ELF-1 (cell line): ENCODE data around the gene DLL1.
A peak's percentile ranks its signal among the peaks of the same experiment; 100 is the strongest.
"Not testable (repeated sequence)": the region's sequence is repeated elsewhere in the genome, so short reads cannot be mapped to it uniquely, and the experiment has no call there.

Experiments
- DNase-seq: peaks from one replicate; pipeline ENCODE4 v3.0.0-alpha.2; 2016; ENCODE audit warnings: low read depth, low spot score

Gene DLL1

GRCh38 chr6:170269151-170269845, 21.6 kb downstream of the DLL1 start:
- DNase-seq: peak; percentile 78

- no peak for DNase-seq
Observed at GRCh38 chr6:170268216-170269129, 22.4 kb downstream of the DLL1 start.

GRCh38 chr6:170267688-170268087, 23.2 kb downstream of the DLL1 start:
- no peak for DNase-seq

GRCh38 chr6:170266061-170266825, 24.6 kb downstream of the DLL1 start:
- no peak for DNase-seq

DNA sequence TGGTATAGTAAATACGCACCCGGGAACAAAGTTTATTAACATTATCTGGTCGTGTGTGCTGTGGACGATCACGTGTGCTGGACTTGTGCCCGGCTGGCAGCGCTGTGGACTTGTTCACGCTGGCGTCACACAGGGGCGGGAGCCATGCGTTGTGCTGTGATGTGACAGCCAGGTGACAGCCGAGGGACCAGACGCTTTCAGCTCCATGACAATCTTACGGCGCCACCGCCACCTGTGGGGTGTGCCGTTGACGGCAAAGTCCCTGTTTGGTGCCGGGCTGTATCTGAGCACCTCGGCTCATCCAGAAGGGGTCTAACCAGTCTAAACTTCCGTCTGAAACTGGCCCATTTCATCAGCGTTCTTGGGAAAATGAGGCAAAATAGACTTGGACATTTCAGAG, 25.2 kb downstream of the DLL1 start:
- no peak for DNase-seq

DNA sequence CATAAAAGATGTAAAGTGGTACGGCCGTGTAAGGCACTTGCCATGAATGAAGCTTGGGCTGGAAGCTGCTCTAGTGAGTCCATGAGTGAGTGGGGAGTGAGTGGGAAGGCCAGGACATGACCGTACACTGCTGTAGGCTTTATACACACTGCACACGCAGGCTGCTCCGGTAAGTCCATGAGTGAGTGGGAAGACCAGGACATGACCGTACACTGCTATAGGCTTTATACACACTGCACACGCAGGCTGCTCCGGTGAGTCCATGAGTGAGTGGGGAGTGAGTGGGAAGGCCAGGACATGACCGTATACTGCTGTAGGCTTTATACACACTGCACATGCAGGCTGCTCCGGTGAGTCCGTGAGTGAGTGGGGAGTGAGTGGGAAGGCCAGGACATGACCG, 26.2 kb downstream of the DLL1 start:
- DNase-seq: not testable (repeated sequence)

DNA sequence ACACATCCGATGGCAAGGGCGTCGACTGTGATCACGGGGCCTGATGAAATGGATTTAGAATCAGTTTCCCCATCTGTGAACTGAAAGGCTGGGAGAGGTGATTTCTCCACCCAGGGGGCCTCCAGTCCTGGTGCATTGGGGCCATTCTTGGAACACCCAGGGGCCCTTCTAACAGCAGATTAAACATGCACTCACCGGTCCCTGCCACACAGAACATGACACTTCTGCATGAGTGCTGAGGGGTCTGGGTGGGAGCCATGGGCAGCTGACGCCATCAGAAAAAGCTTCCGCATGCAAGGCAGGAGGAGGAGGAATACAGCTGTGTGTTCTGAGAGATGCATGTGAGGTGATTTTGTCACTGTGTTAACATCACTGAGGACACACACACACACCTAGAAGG, 26.8 kb downstream of the DLL1 start:
- DNase-seq: no peak

DNA sequence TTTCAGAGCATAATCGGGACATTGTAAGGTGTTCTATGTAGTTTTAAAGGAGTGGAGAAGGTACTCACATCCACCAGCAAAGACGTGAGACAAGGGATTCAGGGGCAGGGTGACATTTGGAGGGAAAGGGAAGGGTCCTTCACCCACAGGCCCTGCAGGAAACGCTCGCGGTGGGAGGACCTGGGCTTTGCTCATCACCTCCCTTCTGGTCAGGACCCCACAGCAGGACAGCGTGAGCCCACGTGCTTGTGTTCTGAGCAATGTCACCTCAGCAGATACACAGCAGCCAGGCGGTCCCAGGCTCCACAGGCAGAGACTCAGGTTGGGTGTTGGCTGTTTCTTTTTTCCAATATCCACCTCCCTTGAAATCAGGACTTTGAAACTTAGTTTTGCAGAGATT, 27.5 kb downstream of the DLL1 start:
- no peak for DNase-seq

GRCh38 chr6:170262489-170263088, 28.3 kb downstream of the DLL1 start:
- DNase-seq: no peak

DNA sequence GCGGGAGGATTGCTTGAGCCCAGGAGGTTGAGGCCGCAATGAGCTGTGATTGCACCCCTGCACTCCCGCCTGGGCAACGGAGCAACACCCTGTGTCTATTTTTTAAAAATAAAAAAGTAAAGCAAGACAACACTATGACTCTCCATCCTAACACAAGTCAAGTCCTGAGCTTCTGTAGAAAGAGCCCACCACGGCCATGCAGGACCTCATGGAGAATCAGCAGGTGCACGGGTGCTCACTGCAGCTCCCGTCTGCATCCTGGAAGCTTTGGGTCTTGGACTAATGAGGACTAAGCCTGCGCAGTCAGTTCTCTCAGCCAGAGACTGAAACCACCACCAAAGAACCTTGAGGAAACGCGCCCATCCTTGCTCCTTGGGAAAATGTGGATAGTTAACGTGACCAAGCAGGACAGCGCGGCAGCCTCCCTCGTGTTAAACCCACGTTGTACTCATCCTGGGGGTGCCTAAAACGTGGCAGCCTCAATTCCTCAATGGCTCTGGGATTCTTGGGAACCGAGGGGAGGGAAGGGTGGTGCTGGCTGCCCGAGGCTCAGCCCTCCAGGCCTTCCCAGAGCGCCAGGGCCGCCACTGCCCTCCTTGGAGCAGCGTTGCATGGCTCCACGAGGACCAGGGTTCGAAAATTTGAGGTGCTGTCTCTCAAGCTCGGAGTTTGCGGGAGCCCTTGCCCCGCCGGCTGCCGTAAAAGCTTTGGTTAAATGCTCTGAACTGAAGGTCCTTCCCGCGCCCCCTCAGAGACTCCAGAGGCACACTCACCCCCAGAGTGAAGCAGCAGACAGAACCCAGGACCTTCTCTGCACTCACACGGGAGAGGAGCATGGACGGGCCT, 29.0 kb downstream of the DLL1 start:
- no peak for DNase-seq

DNA sequence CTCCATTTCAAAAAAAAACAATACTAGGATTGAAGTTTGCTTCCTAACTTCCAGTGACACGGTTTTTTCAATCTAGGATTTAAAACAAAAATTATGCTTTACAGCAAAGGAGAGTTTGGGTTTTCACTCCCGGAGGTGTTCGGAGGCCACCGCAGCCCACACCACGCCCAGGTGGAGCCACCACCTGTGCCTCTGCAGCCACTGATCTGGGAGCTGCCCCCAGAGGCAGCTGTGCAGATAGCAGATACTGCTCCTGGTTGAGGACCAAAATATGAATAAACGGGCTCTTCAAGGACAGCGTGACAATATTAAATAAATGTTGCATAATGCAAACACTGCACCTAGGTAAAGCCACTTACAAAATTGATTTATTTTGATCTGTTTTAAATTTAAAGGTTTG, 30.2 kb downstream of the DLL1 start:
- no peak for DNase-seq

GRCh38 chr6:170259278-170259677, 31.6 kb downstream of the DLL1 start:
- no peak for DNase-seq

GRCh38 chr6:170258407-170258806, 32.5 kb downstream of the DLL1 start:
- DNase-seq: no peak

DNA sequence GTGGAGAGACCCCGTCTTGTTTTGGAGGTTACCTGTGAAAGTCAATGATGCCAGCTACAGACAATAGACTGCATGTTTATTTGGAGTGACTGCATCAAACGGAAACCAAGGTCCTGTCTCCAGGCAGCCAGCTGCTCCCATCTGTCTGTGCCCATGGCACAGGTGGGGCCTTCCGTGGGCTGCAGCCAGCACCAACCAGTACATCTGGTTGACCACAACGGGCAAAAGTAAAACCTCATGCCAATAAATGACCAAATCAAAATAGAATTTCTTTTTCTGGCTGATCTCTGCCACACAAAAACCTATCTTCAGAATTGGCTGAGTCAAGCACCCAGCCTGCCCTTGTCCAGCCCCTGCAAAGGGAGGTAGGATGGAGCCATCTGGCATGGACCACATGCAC, 33.5 kb downstream of the DLL1 start:
- no peak for DNase-seq

DNA sequence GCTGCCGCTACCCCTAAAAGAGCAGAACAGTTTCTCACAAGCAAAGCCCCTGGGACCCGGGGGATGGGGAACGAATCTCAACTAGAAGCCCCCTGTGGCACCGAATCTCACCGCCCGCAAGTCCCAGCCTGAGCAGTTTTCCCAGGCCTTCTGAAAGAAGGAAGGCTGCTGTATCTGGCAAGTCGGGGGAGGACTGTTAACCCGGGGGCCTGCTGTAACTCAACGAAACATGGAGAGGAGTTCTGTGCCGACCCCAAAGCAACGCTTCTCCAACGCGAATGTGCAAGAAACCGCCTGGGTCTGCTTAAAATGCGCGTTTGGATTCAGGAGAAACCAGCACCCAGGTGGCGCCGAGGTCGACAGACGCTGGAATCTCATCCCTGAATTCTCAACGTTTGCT, 34.2 kb downstream of the DLL1 start:
- DNase-seq: no peak

- DNase-seq: no peak
Observed at GRCh38 chr6:170255426-170256125, 35.3 kb downstream of the DLL1 start.

DNA sequence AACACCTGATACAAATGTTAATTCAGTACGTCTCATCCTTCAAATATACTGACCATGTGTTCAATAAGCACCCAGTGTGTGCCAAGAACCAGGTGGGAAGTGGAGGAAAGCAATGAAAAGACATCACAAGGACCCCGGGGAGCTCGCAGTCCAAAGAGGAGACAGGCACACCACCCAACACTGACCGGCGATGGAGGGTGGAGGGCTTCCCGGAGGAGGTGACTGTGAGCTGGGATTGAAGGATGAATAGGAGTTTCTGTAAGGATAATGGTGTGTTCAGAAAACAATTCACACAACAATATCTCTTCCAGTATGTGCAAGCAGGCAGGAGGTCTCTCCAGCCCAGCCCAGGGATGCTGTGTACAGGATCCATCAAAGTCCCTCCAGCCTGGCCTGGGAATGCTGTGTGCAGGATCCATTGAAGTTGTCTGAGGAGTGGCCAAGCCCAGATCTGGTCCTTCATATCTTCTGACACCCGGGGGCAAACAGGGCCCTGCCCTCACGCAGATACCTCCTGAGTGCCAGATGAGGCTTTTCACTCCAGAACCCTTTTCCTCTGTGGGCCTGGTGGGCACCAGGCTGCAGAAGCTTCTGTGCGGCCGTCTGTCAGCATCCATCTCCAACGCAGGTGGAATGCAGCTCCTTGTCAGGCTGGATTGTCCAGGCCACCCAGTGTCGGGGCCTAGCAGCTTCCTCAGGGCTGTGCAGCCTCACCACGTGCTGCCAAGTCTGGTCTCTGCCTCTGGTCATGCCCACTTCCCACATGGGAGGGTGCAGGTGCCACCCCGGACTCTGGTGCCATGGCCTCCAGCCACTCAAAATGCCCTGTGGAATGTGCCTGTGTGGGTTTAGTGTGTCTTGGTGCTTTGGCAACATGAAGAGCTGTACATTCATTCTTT, 36.3 kb downstream of the DLL1 start:
- no peak for DNase-seq

GRCh38 chr6:170253910-170254269, 37.0 kb downstream of the DLL1 start:
- DNase-seq: no peak

- DNase-seq: no peak
Observed at GRCh38 chr6:170253226-170253909, 37.5 kb downstream of the DLL1 start.
